ENCODE data around the gene INHBC.

DNA sequence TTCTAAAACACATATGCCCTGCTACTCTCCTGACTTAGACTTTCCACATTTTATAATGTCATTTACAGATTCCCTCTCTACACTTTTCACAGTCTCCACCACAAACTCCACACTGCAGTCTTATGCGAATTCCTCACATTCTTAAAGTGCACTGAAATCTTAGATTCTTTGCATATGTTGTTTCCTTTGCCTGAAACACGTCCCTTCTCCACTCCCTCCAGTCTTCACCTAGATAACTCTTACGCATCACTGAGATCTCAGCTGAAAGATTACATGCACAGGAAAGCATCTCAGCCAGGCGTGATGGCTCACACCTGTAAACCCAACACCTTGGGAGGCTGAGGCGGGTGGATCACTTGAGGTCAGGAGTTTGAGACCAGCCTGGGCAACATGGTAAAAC lies 48.9 kb downstream of the INHBC start:
- no peak for TF ChIP-seq FOXP2 (optimal IDR thresholded peaks at IDR 0.05; ENCODE audit: borderline replicate concordance, extremely low read depth, extremely low read length, insufficient read depth)
- TF ChIP-seq SIN3A (IDR thresholded peaks at IDR 0.05; ENCODE audit: borderline replicate concordance, insufficient read depth, low read length): no peak
- no peak for TF ChIP-seq POLR2AphosphoS5 (IDR thresholded peaks at IDR 0.05; ENCODE audit: low read depth, low read length)
